A673 (cell line): ENCODE data around the gene ITGB2.

Experiments
- CTCF ChIP-seq: fragments of 300-800, 200-600 bp; sonication (generic); conservative IDR thresholded peaks from 2 replicates; pipeline ENCODE4 v1.5.1; 2017; ENCODE audit warnings: low read depth, mild to moderate bottlenecking, antibody characterized with exemption, low read length, moderate library complexity, mixed read lengths
- EZH2 ChIP-seq: fragments of 200-600 bp; sonication (generic); IDR thresholded peaks from 2 replicates; pipeline ENCODE4 v1.6.1; 2017; ENCODE audit warnings: borderline replicate concordance, low read depth, mild to moderate bottlenecking, mixed read lengths, antibody characterized with exemption, low read length; ENCODE audit not compliant: poor library complexity, severe bottlenecking

- TF ChIP-seq CTCF, result no peak
- TF ChIP-seq EZH2, result no peak
Measured at GRCh38 chr21:44854391-44854663, 66.4 kb downstream of the ITGB2 start.
